Stimulated activated CD4-positive, alpha-beta T cell treated with anti-CD3 and anti-CD28 coated beads, Interleukin-4, amount 100 ng/mL, for 4 hours (primary cell): ENCODE measurements around the gene SYT5.
A peak's percentile ranks its signal among the peaks of the same experiment; 100 is the strongest.
"Not testable (repeated sequence)": the region's sequence is repeated elsewhere in the genome, so short reads cannot be mapped to it uniquely, and the experiment has no call there.

Experiments used
- DNase-seq, 2 experiments: peaks; one replicate each; pipeline ENCODE4 v3.0.0-alpha.2; 2020

The SYT5 gene

DNA sequence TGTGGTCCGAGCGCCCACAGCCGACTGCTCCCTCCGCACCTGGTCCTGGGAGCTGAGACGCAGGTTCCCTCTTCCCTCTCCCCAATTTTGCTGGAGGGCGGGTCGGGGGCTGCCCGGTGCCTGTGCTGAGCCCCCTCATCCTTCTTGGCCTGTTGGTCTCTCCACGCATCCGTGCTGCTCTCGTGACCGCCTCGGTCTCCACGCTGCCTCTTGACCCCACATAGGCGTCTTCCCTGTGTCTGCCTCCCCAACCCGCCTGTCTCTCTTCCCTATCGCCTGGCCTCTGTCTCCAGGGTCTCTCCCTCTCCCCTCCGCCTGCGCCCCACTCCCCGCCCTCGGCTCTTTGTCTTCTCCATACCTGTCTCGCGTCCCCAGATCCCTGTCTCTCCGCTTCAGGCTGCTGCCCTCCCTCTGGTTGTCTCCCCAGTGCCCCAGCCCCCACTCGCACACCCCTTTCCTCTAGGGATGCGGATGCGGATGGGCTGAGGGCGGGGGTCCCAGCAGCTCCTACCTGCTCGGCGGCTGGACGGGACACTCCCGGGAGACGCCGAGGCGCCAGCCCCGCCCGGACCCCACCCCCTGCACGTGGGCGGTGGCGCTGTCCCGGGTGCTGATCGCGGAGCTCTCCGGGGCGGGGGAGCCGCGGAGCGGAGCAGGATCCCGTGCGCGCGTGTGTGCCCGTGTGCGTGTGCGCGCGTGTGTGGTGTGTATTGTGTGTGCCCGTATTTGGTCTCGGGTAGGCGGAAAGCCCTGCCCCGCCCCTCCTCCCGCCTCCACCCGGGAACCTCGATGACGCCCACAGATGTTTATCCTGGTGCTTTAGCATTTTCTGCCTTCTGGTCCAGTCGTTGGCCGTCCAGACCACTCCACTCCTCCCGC is at the start of gene SYT5:
SYT5 (minus strand) TSS at position 684 of the 879 bp plus-strand sequence. CDS start 1,248 bp downstream, outside the sequence.
- DNase-seq: peak; percentile 39 to 70

DNA sequence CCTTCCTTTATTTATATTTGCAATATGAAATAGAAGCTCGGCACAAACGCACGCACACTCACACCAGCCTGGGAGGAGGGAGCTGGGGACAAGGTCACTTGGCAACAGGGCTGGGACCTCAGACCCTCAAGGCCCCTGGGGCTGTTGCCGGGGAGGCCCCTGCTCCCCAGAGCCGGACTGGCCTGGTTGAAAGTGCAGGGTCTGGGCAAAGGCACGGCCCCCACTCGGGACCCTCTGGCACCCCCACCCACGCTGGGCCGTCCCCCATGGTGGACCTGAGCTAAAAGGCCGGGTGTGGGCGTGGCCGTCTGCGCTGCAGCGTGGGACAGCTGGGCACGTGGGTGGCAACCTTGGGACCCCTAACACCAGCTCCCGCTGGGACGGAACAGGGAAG is 49.7 kb upstream of the SYT5 start:
- no peak for DNase-seq

DNA sequence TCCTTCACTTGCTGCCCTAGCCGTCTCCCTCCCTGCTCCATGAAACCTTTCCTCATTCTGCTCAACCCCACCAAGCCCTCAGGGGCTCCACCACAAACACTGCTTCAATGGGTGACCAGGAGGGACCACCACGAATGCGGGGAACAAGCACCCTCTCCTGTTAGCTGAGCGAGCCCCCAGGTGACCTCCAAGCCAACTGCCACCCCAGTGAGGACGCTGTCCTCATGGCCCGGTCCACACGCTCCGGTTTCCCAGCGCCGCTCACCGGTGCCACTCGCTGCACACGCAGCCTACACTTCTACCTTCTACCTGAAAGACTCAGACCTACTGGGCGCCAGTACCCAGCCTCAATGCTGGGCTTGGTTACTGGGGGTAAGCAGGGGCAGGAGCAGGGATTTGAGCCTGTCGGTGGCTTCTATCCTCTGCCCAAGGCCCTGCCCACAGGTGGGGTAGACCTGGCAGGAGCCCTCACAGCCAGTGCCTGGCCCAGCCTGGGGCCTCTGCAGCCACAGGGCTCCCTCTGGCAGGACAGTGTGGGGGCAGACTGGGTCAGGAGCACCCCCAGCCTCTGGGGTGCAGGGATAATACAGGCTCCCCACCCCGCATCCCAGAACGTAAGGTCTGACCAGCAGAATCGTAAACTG is 49.2 kb upstream of the SYT5 start:
- no peak for DNase-seq

DNA sequence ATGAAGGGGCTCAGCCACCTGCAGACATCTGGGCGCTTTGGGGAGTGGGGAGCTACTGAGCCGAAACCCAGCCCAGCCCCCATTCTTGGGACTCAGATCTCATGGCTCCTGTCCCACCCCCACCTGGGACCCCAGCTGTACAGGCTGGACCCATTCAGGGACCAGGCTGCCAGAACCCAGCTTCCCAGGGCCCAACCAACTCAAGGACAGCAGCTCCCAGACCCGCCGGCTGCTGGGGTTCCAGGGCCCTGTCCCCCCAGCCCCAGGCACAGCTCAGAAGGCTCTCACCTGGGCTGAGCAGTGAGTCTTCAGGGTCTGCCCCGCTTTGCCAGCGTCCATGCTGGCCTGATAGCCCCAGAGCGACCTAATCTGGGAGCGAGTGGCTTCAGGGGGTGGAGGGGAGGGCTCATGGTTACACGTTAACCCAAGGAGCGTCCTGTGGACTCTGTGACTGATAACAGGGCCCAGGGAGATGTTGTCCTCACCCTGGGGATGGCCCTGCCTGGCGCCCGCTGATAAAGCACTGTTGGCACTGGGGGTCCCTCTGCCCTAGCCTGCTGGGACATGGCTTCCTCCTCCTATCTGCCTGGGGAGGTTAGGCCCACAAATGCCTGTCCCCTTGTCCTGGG is 48.4 kb upstream of the SYT5 start, which contains the start of gene TMEM86B:
TMEM86B (minus strand) TSS at position 361 of the 629 bp plus-strand sequence; CDS start at position 339, 22 bp downstream.
- DNase-seq: no peak

DNA sequence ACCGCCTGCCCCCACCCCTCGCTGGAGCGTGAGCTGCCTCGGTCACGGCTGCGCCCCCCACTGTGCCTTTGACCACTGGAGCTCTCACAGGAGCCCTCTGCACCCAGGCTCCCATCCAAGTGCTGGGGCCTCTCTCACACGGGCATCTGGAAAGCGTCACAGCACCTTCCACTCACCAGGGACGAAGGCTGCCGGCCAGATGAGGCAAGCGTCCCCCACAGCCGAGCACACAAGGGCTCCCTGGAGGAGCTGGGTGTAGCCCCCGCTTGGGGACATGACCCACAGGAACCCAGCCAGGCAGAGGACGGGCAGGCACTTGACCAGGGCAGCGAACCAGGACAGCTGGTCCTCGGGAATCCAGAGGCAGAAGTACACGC is 47.9 kb upstream of the SYT5 start:
- no peak for DNase-seq

DNA sequence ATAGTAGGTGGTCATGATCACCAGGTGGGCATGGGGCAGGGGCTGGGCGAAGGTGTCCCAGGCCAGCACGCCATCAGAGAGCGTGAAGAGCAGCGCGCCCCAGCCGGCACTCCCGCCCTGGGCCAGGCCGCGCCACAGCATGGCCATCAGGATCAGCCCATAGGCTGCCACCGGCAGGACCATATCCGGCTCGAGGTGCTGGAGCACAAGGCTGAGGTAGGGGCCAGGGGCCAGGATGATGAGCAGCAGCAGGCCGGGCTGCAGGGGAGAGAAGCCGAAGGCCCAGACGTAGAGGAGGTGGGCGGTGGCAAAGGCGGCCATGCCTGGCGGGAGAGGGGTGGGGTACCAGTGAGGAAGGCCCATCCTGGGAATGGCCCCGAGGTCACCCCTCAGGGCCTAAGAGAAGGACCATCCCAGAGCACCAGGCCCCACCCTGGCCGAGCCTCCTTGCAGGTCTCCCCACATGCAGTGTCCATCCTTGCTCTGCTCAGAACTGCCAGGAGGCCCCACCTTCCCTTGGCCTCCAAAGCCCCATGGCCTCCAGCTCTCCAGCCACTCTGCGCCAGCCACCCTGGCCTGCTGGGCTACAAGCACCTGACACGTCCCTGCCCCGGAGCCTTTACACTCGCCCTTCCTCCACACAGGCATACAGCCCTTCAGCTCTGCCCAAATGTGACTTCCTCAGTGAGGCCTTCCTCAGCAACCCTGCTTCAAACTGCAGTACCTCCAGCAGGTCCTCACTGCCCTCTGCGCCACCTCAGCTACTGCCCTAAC is 47.3 kb upstream of the SYT5 start:
- no peak for DNase-seq

DNA sequence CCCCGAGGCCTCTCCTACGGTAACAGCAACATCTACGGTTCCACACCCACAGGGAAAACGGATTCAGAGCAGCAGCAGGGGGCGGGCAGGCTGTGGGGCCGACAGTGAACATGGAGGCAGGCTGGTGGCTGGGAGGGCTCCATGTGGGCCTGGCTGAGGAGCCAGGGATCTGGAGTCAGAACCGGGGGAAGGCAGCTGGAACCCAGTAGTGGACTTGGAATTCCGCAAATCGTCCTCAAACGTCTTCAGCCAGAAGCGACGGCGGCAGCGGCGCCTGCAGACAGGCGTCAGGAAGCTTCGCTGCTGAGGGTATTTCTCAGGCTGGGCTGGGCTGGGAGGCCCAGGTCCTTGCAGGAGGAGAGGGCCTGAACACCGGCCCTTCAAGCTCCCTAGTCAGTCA is 46.7 kb upstream of the SYT5 start:
- no peak for DNase-seq

DNA sequence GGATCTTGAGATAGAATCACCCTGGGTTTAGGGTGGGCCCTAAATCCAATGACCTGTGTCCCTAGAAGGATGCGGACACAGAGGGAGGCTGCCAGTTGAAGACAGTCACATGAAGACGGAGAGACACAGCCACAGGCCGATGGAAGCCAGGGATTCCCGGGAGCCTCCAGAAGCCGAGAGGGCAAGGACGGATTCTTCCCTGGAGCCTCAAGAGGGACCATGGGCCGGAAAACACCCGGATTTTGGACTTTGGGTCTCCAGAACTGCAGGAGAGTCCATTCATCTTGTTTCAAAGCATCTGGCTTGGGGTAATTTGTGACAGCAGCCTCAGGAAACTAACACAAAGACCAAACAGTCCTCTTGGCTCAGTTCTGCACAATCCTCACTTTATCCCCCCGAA is 46.2 kb upstream of the SYT5 start:
- DNase-seq: no peak

DNA sequence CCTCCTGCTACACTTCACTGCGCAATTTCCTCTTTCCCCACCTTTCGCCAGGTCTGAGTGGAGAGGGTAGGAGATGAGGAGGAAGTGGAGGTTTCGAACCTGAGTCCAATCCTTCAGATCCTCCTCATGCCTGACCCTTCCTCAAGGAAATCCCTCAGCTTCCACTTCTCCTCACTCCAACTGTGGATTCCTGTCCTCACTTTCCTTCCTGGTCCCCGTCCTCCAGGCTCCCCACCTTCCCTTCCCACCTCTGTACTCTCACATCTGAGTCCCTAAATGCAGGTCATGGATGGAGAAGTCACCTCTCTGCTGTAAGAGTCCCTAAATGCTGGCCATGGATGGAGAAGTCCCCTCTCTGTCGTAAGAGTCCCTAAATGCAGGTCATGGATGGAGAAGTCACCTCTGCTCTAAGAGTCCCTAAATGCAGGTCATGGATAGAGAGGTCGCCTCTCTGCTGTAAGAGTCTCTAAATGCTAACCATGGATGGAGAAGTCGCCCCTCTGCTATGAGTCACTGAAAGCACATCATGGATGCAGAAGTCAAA is 45.4 kb upstream of the SYT5 start:
- no peak for DNase-seq

DNA sequence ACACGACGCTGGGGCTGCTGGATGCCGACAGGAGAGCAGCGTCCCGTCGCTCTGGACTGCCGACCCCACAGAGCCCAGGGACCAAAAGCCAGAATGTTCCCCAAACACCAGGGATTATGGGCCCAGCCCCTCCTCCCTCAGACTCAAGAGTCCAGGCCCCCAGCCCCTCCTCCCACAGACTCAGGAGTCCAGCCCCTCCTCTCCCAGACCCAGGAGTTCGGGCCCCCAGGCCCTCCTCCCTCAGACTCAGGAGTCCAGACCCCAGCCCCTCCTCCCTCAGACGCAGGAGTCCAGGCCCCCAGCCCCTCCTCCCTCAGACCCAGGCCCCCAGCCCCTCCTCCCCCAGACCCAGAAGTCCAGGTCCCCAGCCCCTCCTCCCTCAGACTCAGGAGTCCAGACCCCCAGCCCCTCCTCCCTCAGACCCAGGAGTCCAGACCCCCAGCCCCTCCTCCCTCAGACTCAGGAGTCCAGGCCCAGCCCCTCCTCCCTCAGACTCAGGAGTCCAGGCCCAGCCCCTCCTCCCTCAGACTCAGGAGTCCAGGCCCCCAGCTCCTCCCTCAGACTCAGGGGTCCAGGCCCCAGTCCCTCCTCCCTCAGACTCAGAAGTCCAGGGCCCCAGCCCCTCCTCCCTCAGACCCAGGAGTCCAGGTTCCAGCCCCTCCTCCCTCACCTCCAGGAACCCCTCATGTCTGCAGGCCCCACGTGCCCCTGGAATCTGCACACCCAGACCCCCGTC is 44.8 kb upstream of the SYT5 start:
- DNase-seq: not testable (repeated sequence)

DNA sequence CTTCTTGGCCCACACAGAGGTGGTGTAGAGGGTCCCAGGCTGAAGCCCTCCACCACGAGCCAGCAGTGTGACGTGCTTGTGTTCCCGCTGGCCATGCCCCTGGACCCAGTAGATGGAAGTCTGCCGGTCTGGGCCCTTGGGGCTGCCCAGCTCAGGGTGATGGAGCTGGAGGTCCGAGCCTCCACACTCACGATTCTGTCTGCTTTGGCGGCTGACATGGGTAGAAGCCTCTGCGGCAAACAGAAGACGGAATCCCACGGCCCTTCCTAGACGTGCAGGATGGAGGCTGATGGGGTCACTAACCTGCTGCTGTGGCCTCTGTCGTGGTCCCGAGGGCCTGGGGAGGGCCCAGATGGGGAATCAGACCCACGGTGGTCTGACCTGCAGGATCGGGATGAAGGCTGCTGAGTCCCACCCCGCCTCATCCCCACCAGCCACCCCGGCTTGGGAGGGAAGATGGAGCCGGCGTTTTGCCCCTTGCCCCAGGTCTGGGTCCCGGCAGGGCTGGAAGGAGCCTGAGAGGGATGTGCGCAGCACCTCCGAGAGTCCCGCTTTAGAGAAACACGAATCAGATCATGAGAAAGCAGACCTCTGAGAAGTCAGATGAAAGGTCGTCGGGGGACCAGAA is 44.1 kb upstream of the SYT5 start:
- DNase-seq: no peak

DNA sequence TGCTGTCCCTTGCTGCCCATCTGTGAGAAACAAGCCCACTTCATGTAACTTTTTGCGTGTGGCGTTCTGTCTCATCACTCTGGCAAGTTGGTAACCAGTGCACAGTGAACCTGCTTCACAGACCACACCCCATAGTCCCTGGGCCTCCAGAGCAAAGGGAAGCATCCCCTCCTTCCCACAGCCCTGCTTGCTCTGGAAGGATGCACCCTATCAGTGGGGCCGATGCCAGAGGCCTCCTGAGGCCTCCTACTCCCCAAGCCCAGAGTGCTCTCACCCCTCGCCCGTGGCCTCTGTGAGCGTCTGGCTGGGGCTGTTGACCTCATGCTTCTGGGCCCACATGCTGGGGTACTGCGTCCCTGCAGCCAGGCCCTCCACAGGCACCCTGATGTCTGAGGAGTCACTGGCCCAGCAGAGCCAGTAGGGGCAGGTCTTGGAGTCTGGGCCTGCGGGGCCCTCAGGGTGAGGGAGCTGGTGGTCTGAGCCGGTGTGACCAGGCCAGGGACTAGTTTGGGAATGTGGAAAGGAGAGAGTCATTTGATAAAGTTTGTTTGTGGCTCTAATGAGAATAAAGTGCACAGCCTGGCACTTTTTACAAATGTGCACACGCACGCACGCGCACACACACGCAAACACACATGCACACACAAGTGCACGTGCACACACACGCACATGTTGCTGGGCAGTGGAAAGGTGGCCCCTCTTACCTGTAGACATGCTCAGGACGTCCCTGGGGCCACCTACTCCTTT is 43.4 kb upstream of the SYT5 start:
- DNase-seq: no peak

DNA sequence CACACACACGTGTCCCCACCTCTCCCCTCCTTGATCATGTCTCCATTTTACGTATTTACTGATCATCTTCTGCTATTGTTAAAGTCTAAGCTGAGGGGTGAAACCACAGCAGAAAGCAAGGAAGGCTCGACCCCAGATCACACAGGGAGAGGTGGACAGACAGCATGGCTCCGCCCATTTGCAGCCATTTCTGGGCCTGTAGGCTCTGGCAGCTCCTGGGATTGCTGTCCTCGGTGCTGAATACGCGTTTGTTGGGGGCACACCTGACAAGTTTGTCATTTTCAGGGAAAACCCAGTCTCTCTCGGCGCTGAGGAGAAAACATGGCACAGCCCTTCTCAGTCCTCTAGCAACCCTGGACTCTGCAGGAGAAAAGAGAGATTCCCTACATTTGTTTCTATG is 40.4 kb upstream of the SYT5 start:
- no peak for DNase-seq

DNA sequence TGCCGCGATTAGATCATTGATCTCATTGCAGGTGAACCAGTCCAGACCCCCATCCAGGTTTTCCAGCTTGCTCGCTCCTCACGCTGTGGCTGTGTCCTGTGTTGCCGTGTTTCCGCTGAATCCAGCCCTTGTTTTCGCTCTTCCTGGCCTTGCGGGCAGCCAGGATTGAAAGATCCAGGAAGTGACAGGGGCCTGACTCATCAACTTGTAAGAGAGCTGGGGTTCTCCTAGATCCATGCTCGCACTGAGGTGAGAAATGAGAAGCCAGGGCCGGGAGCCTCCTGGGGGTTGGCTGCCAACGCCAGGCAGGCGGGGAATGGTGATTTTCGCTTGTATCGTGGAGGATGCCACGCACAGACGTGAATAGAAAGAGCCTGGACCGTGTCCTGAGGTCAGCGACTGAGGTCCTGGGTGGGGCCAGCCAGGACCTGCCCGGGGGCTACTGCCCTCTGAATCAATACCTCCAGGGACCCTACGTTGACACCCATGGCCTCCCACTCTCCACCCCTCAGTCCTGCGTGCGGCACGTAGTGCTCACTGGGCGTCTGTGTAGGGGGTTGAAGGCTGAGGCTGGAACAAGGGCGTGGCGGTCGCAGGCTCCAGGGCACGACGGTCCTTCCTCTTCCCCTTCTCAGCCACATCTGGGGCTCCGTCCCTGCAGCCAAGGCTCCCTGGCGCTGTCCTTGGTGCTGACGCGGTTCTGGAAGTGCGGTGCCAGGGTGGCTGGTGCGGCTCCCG is 36.5 kb upstream of the SYT5 start:
- peak; percentile 12 to 49 for DNase-seq

DNA sequence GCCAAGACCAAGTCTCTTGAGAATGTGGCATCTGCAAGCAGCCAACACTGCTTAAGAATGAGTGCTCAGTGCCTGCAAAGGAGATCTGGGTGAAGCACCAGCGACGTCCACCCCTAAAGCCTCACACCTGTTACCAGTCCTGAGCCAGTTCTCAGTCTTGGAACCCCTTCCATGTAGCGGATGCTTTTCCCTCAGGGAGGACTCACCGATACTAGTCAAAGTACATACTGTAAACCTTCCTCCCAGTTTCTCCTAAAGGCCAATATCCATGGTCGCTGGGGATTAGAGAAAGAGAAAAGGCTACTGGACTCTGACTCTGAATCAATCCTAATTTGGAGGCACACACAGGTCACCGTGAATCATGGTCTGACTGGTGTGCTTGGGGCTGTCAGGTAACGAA is 33.5 kb upstream of the SYT5 start:
- DNase-seq: no peak

DNA sequence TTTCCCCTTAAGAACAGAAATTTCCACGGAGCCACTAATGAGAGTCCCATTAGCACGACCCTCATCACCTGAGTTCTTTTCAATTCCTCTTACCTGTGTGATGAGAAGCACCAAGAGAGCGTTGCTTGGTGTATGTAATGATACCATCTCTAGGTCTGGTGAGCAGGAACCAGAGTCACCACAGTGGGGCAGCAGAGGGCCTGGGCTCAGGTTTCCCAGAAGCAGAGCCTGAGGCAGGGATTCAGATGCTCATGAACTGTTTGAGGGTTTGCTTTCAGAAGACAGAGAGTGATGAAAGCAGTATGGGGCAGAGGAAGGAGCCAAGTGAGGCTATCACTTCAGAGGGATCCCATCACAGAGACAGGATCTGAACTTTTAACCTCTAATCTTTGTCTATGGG is 32.4 kb upstream of the SYT5 start:
- peak; percentile 17 to 45 for DNase-seq

DNA sequence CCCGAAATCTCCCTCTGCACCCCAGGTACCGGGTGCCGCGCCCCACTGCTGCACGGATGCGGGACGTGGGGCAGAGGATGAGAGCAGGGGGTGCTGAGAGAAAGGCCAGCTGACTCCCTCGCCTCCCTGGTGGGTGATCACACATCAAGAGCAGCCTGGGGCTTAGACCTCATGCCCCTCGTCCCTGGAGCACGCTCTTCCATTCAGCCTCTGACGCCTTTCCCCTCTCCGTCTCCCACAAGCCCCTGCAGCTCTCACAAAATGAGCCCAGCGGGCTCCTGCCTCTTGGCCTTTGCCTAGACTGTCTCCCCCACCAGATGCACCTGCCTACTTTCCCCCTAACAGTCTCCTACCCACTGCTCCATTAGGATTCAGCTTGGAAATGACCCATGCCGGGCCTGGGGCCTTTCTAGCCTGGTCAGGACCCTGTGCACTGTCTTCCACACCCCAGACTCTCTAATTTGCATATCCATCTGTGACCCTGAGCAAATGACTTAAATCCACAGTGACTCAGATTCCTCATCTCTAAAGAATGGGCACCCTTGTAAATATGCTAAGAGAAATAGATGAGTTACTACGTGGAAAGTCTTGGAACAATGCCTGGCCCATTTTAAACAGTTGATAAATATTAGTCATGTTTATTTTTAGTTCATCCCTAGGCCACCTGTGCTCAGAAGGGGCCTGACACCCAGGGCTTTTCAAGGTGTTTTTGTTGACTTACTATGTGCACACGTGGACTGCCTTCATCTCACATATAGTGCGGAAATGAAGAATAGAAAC is 29.8 kb upstream of the SYT5 start:
- no peak for DNase-seq

DNA sequence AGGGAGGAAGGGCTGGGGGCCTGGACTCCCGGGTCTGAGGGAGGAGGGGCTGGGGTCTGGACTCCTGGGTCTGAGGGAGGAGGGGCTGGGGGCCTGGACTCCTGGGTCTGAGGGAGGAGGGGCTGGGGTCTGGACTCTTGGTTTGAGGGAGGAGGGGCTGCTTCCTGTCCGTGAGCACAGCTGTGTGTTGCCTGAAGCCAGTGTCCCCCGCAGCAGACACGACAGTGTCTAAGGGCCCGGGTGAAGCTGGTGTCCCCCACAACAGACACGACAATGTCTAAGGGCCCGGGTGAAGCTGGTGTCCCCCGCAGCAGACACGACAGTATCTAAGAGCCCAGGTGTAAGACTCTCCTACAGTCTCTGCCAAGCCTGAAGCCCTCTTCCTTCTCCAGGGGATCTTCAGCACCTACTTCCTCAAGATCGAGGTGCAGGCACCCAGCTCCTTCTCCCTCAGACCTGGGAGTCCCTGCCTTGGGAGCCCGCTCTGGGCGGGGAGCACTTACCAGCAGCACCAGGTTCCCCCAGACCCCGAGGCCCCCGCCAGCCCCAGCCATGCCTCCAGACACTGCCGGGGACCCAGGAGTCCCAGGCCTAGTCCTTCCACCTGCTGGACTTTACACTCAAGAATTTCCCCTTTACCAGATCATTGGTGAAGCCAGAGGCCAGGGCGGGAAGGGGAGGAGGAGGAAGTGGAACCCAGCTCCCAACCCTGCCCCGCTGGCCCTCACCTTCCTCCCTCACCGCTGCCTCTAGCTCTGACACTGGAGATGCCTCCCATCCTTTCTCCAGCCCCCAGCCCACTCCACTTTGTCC is 29.0 kb upstream of the SYT5 start, which contains the start of gene PTPRH:
PTPRH (minus strand) TSS at position 622 of the 813 bp plus-strand sequence; CDS start at position 554, 68 bp downstream.
- DNase-seq: no peak
